HepG2 (cell line): ENCODE measurements around the gene C2orf92. TPM values are rescaled to one million over a fixed set of nuclear protein-coding genes. Genes with fewer than 3 reads are reported as not detected.

Experiments
- CEBPG ChIP-seq: IDR thresholded peaks from 2 replicates; pipeline ENCODE4 v1.6.1; 2016
- EHMT2 ChIP-seq: fragments of 200-600 bp; sonication (generic); IDR thresholded peaks from 2 replicates; pipeline ENCODE4 v1.7.0; 2017; ENCODE audit warnings: antibody characterized with exemption, low read depth, low read length, borderline replicate concordance
- EP300 ChIP-seq, 3 experiments: sonication (generic) in 1 of 3; formaldehyde crosslinking in 1 of 3; IDR thresholded peaks; 2 replicates each; pipeline versions ENCODE4 v1.5.1 to v1.6.1; 2011 to 2020; ENCODE audit warnings: low read depth in 2 of 3, low read length in 2 of 3, borderline replicate concordance in 1 of 3, improper control_type of control experiment in 1 of 3, mild to moderate bottlenecking in 1 of 3, missing genetic modification reagents in 1 of 3, moderate library complexity in 1 of 3
- GTF2F1 ChIP-seq: fragments of 150-350 bp; IDR thresholded peaks from 2 replicates; pipeline ENCODE4 v1.6.1; 2014; ENCODE audit warnings: low read length
- HCFC1 ChIP-seq: fragments of 150-350 bp; IDR thresholded peaks from 2 replicates; pipeline ENCODE4 v1.6.1; 2014; ENCODE audit warnings: low read depth, low read length
- HDAC1 ChIP-seq: sonication (generic); formaldehyde crosslinking; IDR thresholded peaks from 2 replicates; pipeline ENCODE4 v1.5.1; 2020; ENCODE audit warnings: mild to moderate bottlenecking, missing genetic modification reagents
- HOXA3 ChIP-seq: sonication (generic); formaldehyde crosslinking; IDR thresholded peaks from 2 replicates; pipeline ENCODE4 v1.5.0; 2020; ENCODE audit warnings: missing genetic modification reagents
- MAFK ChIP-seq, 2 experiments: IDR thresholded peaks in 1 of 2; conservative IDR thresholded peaks in 1 of 2; 2 replicates each; pipeline ENCODE4 v1.6.1; 2011; ENCODE audit warnings: improper control_type of control experiment in 2 of 2, low read length in 2 of 2
- NPAS2 ChIP-seq: sonication (generic); formaldehyde crosslinking; IDR thresholded peaks from 2 replicates; pipeline ENCODE4 v1.8.0; 2022; ENCODE audit warnings: mild to moderate bottlenecking, missing genetic modification reagents, borderline replicate concordance
- POGZ ChIP-seq: sonication (generic); formaldehyde crosslinking; IDR thresholded peaks from 2 replicates; pipeline ENCODE4 v1.4.0; 2020; ENCODE audit warnings: mild to moderate bottlenecking, missing genetic modification reagents
- RXRB ChIP-seq: IDR thresholded peaks from 2 replicates; pipeline ENCODE4 v1.6.1; 2016; ENCODE audit warnings: borderline replicate concordance, missing genetic modification reagents, missing compliant biosample characterization
- SMAD1 ChIP-seq: sonication (generic); formaldehyde crosslinking; IDR thresholded peaks from 2 replicates; pipeline ENCODE4 v1.4.0; 2020; ENCODE audit warnings: missing genetic modification reagents, low read depth, mild to moderate bottlenecking, borderline replicate concordance
- SUZ12 ChIP-seq: fragments of 150-350 bp; IDR thresholded peaks from 2 replicates; pipeline ENCODE4 v1.6.1; 2014; ENCODE audit warnings: low read depth, low read length
- TP53 ChIP-seq: sonication (generic); formaldehyde crosslinking; conservative IDR thresholded peaks from 2 replicates; pipeline ENCODE4 v1.4.0; 2020; ENCODE audit warnings: missing genetic modification reagents
- TSC22D2 ChIP-seq: sonication (generic); formaldehyde crosslinking; IDR thresholded peaks from 2 replicates; pipeline ENCODE4 v1.5.1; 2020; ENCODE audit warnings: missing genetic modification reagents, mild to moderate bottlenecking, borderline replicate concordance
- ZC3H13 ChIP-seq: sonication (generic); formaldehyde crosslinking; IDR thresholded peaks from 2 replicates; pipeline ENCODE4 v1.8.1; 2023; ENCODE audit warnings: mild to moderate bottlenecking, missing genetic modification reagents, moderate library complexity
- ZNF547 ChIP-seq: sonication (generic); formaldehyde crosslinking; IDR thresholded peaks from 2 replicates; pipeline ENCODE4 v1.5.1; 2020; ENCODE audit warnings: mild to moderate bottlenecking, missing genetic modification reagents
- ZNF605 ChIP-seq: sonication (generic); formaldehyde crosslinking; IDR thresholded peaks from 2 replicates; pipeline ENCODE4 v1.8.0; 2022; ENCODE audit warnings: mild to moderate bottlenecking, missing genetic modification reagents
- ZSCAN29 ChIP-seq: sonication (generic); formaldehyde crosslinking; conservative IDR thresholded peaks from 2 replicates; pipeline ENCODE4 v1.4.0; 2020; ENCODE audit warnings: mild to moderate bottlenecking, missing genetic modification reagents
- polyA plus RNA-seq, 8 experiments: library from polyadenylated mRNA; depleted of rRNA in 3 of 8; stranded (reverse) in 7 of 8; unstranded in 1 of 8; fragments of >200 nt; fragmentation: Illumina TruSeq in 4 of 8; extraction: Trizol in 4 of 8; gene quantifications; 2 replicates each; pipeline versions ENCODE4 v1.2.1 to v1.2.3, GENCODE V29; 2011 to 2016; ENCODE audit warnings: low read depth in 4 of 8, missing spikeins in 1 of 8, mixed read lengths in 1 of 8; ENCODE audit not compliant: insufficient read depth in 1 of 8
- total RNA-seq, 5 experiments: library from RNA; depleted of rRNA; stranded (reverse); fragments of >200 nt; fragmentation: Illumina TruSeq; extraction: Trizol; gene quantifications; 2 replicates each; pipeline ENCODE4 v1.2.3, GENCODE V29; 2016; ENCODE audit warnings: low read depth in 1 of 5
- TF ChIP-seq, protein P1 (sequence below): sonication (generic); formaldehyde crosslinking; IDR thresholded peaks from 2 replicates; pipeline ENCODE4 v1.5.1; 2020; ENCODE audit warnings: missing genetic modification reagents, mild to moderate bottlenecking, borderline replicate concordance
- TF ChIP-seq, protein P2 (sequence below): sonication (generic); formaldehyde crosslinking; IDR thresholded peaks from 2 replicates; pipeline ENCODE4 v1.4.0; 2020; ENCODE audit warnings: missing genetic modification reagents
- TF ChIP-seq, protein P3 (sequence below): sonication (generic); formaldehyde crosslinking; IDR thresholded peaks from 2 replicates; pipeline ENCODE4 v1.5.0; 2020; ENCODE audit warnings: missing genetic modification reagents, mild to moderate bottlenecking, borderline replicate concordance
- TF ChIP-seq, protein P4 (sequence below): fragments of 450-650 bp; IDR thresholded peaks from 2 replicates; pipeline ENCODE4 v1.6.1; 2016

C2orf92 gene
- total and polyA plus RNA-seq, 2 of the 13 experiments (the other 11 are each of a cell fraction or from before 2014, with no cell fraction given), result 4.9 to 5.0 TPM

DNA sequence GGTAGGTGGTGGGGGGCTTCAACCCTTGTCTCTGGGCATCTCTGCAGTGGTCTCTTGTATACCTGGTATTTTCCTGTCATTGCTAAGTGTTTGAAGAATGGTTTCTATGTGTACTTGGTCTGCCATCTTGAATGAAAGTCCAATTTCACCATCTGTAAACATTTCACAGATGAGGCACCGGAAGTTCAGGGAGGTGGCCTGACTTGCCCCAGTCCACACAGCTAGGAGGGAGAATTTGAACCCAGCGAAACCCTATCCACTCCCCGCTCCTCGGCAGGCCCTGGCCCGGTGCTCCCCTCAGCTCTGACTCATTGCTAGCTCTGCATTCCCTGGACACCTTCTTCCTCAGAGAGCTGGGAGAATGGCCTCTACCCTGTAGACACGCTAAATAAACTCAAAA lies 74.4 kb downstream of the C2orf92 start (continued):
- TF ChIP-seq ZSCAN29 (CRISPR knock-in tag) (no peak), ZNF547 (CRISPR knock-in tag) (no peak), SMAD1 (CRISPR knock-in tag) (no peak), POGZ (CRISPR knock-in tag) (peak; percentile 92), HCFC1 (no peak), EHMT2 (peak; percentile 89), SUZ12 (no peak), HOXA3 (CRISPR knock-in tag) (peak; percentile 50; the same call in 1 of the 2 replicates), HDAC1 (CRISPR knock-in tag) (0 out of 2 replicates have a peak, but pooled peaks have one; percentile 21), TP53 (CRISPR knock-in tag) (no peak), MAFK (conservative IDR thresholded peaks at IDR 0.05 in 1 of 2, IDR thresholded peaks at IDR 0.05 in 1 of 2; ENCODE audit: low read length in 2 of 2) (no peak), RXRB (peak; percentile 46; the same call in 1 of the 2 replicates), EP300 (IDR thresholded peaks at IDR 0.05; ENCODE audit: low read depth in 2 of 2, low read length in 2 of 2) (peak in 1 of 2 experiments; percentile 38; a peak in 1 of 4 replicates), EP300 (CRISPR knock-in tag; IDR thresholded peaks at IDR 0.05; ENCODE audit: borderline replicate concordance) (no peak), ZNF605 (no peak), GTF2F1 (no peak), CEBPG (no peak), ZC3H13 (no peak), TSC22D2 (CRISPR knock-in tag) (no peak), NPAS2 (CRISPR knock-in tag) (no peak)
- TF ChIP-seq, protein P1, sequence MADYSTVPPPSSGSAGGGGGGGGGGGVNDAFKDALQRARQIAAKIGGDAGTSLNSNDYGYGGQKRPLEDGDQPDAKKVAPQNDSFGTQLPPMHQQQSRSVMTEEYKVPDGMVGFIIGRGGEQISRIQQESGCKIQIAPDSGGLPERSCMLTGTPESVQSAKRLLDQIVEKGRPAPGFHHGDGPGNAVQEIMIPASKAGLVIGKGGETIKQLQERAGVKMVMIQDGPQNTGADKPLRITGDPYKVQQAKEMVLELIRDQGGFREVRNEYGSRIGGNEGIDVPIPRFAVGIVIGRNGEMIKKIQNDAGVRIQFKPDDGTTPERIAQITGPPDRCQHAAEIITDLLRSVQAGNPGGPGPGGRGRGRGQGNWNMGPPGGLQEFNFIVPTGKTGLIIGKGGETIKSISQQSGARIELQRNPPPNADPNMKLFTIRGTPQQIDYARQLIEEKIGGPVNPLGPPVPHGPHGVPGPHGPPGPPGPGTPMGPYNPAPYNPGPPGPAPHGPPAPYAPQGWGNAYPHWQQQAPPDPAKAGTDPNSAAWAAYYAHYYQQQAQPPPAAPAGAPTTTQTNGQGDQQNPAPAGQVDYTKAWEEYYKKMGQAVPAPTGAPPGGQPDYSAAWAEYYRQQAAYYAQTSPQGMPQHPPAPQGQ, result no peak
- TF ChIP-seq, protein P2, sequence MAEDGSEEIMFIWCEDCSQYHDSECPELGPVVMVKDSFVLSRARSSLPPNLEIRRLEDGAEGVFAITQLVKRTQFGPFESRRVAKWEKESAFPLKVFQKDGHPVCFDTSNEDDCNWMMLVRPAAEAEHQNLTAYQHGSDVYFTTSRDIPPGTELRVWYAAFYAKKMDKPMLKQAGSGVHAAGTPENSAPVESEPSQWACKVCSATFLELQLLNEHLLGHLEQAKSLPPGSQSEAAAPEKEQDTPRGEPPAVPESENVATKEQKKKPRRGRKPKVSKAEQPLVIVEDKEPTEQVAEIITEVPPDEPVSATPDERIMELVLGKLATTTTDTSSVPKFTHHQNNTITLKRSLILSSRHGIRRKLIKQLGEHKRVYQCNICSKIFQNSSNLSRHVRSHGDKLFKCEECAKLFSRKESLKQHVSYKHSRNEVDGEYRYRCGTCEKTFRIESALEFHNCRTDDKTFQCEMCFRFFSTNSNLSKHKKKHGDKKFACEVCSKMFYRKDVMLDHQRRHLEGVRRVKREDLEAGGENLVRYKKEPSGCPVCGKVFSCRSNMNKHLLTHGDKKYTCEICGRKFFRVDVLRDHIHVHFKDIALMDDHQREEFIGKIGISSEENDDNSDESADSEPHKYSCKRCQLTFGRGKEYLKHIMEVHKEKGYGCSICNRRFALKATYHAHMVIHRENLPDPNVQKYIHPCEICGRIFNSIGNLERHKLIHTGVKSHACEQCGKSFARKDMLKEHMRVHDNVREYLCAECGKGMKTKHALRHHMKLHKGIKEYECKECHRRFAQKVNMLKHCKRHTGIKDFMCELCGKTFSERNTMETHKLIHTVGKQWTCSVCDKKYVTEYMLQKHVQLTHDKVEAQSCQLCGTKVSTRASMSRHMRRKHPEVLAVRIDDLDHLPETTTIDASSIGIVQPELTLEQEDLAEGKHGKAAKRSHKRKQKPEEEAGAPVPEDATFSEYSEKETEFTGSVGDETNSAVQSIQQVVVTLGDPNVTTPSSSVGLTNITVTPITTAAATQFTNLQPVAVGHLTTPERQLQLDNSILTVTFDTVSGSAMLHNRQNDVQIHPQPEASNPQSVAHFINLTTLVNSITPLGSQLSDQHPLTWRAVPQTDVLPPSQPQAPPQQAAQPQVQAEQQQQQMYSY (CRISPR knock-in tag), result no peak
- TF ChIP-seq, protein P3, sequence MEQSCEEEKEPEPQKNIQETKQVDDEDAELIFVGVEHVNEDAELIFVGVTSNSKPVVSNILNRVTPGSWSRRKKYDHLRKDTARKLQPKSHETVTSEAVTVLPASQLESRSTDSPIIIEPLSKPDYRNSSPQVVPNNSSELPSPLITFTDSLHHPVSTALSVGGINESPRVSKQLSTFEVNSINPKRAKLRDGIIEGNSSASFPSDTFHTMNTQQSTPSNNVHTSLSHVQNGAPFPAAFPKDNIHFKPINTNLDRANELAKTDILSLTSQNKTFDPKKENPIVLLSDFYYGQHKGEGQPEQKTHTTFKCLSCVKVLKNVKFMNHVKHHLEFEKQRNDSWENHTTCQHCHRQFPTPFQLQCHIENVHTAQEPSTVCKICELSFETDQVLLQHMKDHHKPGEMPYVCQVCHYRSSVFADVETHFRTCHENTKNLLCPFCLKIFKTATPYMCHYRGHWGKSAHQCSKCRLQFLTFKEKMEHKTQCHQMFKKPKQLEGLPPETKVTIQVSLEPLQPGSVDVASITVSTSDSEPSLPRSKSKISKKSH (CRISPR knock-in tag), result no peak
- TF ChIP-seq, protein P4, sequence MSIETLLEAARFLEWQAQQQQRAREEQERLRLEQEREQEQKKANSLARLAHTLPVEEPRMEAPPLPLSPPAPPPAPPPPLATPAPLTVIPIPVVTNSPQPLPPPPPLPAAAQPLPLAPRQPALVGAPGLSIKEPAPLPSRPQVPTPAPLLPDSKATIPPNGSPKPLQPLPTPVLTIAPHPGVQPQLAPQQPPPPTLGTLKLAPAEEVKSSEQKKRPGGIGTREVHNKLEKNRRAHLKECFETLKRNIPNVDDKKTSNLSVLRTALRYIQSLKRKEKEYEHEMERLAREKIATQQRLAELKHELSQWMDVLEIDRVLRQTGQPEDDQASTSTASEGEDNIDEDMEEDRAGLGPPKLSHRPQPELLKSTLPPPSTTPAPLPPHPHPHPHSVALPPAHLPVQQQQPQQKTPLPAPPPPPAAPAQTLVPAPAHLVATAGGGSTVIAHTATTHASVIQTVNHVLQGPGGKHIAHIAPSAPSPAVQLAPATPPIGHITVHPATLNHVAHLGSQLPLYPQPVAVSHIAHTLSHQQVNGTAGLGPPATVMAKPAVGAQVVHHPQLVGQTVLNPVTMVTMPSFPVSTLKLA, result no peak
